Retinal pigment epithelial cell (primary cell): ENCODE measurements around the gene HS6ST3.

Experiments used
- DNase-seq: peaks from one replicate; pipeline ENCODE4 v3.0.0-alpha.2; 2010; ENCODE audit warnings: low read depth
- H3K4me3 ChIP-seq: 2 replicates; pipeline ENCODE4 v1.5.1; 2011; ENCODE audit warnings: mild to moderate bottlenecking, low read length, control low read depth, moderate library complexity
- CTCF ChIP-seq: conservative IDR thresholded peaks from 2 replicates; pipeline ENCODE4 v1.5.1; 2011; ENCODE audit warnings: low read depth, low read length, control low read depth, inconsistent platforms

Gene HS6ST3

DNA sequence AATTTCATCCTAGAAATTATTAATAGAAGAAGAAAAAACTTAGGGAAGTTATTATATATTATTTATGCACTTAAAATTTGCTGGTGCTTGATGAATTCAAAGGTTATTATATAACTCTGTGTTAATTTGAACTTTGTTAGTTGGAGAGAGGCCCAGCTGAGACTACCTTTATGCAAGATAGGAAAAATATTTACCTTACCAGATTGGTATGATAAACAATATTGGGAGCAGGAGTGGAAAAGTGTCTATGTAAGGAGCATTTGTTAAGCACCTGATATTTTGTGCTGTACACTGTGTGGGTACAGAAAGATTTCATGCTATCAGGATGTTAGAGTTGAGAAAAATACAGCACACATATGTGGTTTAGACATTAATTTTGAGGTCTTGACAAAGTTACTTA is 547.1 kb downstream of the HS6ST3 start:
- H3K4me3 ChIP-seq: no peak overlapping the region
- TF ChIP-seq CTCF: no peak
- DNase-seq: no peak

- no peak overlapping the region for H3K4me3 ChIP-seq
- no peak for TF ChIP-seq CTCF
- no peak for DNase-seq
Measured at GRCh38 chr13:96646101-96646500, 556.2 kb downstream of the HS6ST3 start.

DNA sequence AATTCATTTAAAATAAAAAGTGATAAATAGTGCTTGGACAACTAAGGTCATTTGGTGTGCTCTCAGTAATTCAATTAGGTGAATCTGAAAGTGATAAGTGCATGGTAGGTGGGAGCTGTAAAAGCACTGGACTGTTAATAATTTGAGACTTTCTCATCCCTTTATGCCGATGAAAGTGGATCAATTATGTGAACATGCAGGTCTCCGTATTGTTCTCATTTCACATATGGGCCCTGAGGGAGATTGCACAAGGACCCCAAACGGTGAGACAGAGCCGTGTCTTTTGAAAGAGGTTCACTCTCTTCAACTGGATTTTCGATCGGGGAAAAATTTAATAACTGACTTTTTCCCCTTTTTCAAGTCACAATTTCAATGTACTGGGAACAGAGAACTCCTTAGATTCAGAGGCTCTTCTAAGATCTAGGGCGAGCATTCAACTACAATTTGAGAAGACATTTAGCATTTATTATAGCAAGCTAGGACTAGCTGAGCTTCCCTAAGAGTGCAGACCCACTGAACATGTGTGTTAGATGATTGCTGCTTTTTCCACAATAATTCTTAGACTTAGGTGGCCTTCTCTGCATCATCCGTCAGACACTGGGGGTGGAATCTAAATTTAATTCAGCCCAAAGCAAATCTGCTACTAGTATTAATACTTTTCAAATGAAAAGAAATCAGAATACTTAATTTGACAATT is 556.8 kb downstream of the HS6ST3 start:
- TF ChIP-seq CTCF: no peak
- H3K4me3 ChIP-seq: no peak overlapping the region
- no peak for DNase-seq

- no peak for TF ChIP-seq CTCF
- DNase-seq: peak; percentile 41
- no peak overlapping the region for H3K4me3 ChIP-seq
Measured at GRCh38 chr13:96650301-96650886, 560.5 kb downstream of the HS6ST3 start.

DNA sequence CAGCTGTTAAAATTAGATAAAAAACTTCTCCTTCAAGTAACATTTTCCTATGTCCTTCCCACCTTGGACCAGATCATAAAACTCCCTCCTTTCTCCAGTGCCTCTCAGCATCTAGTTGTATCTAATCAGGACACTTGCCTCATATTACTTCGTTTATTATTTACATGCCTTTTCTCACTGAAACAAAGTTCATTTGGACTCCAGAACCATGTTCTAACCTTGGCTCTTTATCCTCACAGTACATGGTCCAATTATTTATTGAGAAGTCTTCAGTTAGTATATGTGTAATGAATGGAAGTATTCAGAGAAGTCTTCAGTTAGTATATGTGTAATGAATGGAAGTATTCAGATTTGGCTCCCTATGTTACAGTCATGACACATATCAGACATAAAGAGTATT is 561.7 kb downstream of the HS6ST3 start:
- TF ChIP-seq CTCF: no peak
- DNase-seq: no peak
- no peak overlapping the region for H3K4me3 ChIP-seq

- DNase-seq: no peak
- H3K4me3 ChIP-seq: no peak overlapping the region
- no peak for TF ChIP-seq CTCF
Measured at GRCh38 chr13:96652506-96652905, 562.6 kb downstream of the HS6ST3 start.

GRCh38 chr13:96661612-96662011 is 571.7 kb downstream of the HS6ST3 start:
- DNase-seq: no peak

More at GRCh38 chr13:96661612-96662011, 571.7 kb downstream of the HS6ST3 start:
- no peak for TF ChIP-seq CTCF
- no peak overlapping the region for H3K4me3 ChIP-seq
